Endothelial cell of hepatic sinusoid (primary cell): Measurements from ENCODE around the gene ZFAND4.
"Not testable (repeated sequence)": the region's sequence is repeated elsewhere in the genome, so short reads cannot be mapped to it uniquely, and the experiment has no call there.

ENCODE experiments used
- in situ Hi-C: cut with HindIII; loops from 2 replicates; pipeline ENCODE4 v1.10.0; 2017; ENCODE audit warnings: low sequenced_read_pairs

Gene ZFAND4

DNA sequence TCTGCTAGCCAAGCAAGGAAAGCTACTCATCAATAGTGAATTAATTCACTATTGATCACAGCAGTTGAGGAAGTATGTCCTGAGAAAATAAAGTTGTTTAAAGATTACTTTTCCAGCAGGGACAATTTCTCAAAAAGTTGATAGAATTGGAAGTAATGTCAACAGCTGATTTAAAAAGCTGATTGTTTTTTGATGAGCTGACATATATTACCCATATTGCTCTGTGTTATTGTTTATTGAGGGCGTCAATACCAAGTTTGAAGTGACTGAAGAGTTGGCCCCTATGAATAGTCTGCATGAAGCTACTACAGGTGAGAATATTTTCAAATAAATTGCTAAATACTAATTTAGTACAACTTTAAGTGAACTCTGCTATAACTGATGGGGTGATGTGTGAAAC is 28.0 kb downstream of the ZFAND4 start:
- in situ Hi-C loops: no loop called here

GRCh38 chr10:45640941-45641340 is 31.6 kb downstream of the ZFAND4 start:
- in situ Hi-C loops: no loop called here

GRCh38 chr10:45640049-45640448 is 32.5 kb downstream of the ZFAND4 start:
- in situ Hi-C loops: no loop called here

- in situ Hi-C loops: no loop called here
These were observed 45.0 kb downstream of the ZFAND4 start for GRCh38 chr10:45627412-45628048.

DNA sequence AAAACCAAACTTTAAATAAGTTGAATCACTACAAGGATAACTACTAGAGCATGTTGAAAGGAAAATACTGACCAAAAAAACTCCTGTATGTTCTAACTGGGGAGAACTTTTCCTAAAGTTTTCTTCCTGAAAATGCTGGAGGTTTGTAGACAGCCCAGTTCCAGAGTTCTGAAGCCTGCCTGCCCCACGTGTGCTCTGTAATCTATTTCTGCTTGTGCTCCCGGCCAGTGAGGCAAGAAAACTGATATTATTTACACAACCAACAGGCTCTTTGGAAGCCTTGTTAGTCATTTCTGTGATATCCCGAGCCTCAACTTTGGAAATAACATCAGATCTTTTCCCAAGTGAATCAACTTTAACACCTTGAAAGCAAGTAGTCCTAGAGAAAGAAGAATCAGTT is 46.7 kb downstream of the ZFAND4 start:
- in situ Hi-C loops: no loop called here

DNA sequence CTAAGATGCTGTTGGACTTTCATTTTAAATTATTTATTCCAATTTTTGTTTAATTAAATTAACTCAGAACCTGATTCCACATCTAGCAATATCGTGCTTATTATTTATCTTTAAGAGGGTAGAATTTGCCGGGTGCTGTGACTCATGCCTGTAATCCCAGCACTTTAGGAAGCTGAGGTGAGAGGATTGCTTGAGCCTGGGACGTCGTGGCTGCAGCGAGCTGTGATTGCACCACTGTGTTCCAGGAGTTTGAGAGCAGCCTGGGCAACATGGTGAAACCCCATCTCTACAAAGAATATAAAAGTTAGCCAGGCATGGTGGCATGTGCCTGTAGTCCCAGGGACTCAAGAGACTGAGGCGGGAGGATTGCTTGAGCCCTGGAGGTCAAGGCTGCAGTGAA is 47.8 kb downstream of the ZFAND4 start:
- in situ Hi-C loops: no loop called here

DNA sequence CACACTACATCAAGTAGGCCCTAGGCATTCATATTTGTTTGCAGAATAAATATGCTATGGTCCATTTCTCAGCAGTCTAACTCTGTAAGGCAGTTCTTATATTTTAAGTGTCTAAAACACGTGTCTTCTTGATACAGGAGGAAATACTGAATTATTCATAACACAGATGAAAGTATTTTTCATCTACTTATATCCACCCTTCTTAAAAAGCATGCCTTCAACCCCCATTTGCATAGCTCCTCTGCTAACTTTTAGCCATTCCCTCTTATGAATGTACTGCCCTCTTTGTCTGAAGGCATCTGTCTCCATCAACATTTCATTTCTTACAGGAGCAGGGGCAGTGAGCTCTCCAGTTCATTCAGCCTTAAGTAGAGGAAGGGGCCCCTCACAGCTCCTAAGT is 57.7 kb downstream of the ZFAND4 start:
- in situ Hi-C loops: no loop called here

GRCh38 chr10:45612741-45613140 is 59.8 kb downstream of the ZFAND4 start:
- in situ Hi-C loops: no loop called here

- in situ Hi-C loops: no loop called here
These were observed 64.5 kb downstream of the ZFAND4 start for GRCh38 chr10:45608052-45608451.

DNA sequence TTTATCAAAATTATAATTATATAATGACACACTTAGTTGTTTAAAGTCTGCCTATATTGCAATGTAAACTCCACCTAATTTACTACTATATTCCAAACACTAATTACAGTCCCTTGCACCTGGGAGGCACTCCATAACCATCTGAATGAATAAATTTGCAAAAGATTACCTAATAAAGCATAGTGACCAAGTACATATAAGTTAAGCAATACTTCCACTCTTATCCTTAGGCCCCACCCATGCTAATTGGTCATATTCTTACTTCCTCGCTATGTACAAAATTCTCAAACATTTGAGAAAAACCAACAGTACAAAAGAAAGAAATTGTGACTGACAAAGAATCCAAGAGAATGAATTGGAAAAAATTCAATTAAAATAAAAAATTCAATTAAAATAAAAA is 65.3 kb downstream of the ZFAND4 start:
- in situ Hi-C loops: no loop called here

DNA sequence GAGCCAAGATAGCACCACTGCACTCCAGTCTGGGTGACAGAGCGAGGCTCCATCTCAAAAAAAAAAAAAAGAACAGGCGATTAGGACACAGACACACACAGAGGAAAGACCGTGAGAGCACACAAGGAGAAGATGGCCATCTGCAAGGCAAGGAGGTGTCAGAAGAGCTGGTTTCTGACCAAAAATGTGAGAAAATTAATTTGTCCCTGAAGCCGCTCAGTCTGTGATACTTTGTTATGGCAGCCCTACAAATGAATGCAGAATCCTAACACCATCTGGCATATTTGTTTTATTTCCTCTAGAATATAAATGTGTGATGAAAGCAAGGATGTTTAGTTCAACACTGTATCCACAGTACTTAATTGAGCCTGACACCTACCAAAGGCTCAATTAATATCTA is 69.7 kb downstream of the ZFAND4 start:
- in situ Hi-C loops: no loop called here

- in situ Hi-C loops: no loop called here
These were observed 70.4 kb downstream of the ZFAND4 start for GRCh38 chr10:45602082-45602730.

- in situ Hi-C loops: not testable (repeated sequence)
These were observed 71.2 kb downstream of the ZFAND4 start for GRCh38 chr10:45601254-45601930.

DNA sequence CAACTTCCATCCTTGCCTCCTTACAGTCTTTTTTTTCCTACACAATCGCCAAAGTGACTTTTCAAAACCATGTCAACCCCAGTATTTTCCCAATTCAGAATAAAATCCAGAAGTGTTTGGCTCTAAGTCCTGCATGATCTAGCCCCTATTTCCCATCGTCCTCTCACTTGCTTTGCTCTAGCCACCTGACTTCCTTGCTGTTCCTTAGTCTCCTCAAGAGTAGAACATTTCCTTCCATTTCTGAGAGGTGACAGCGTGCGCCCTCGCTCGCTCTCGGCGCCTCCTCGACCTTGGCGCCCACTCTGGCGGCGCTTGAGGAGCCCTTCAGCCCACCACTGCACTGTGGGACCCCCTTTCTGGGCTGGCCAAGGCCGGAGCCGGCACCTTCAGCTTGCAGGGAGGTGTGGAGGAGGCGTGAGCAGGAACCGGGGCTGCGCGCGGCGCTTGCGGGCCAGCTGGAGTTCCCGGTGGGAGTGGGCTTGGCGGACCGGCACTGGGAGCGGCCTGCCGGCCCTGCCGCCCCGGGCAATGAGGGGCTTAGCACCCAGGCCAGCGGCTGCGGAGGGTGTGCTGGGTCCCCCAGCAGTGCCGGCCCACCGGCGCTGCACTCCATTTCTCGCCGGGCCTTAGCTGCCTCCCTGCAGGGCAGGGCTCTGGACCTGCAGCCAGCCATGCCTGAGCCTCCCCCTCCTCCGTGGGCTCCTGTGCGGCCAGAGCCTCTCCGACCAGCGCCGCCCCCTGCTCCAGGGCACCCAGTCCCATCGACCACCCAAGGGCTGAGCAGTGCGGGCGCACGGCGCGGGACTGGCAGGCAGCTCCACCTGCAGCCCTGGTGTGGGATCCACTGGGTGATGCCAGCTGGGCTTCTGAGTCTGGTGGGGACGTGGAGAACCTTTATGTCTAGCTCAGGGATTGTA is 72.0 kb downstream of the ZFAND4 start:
- in situ Hi-C loops: not testable (repeated sequence)

DNA sequence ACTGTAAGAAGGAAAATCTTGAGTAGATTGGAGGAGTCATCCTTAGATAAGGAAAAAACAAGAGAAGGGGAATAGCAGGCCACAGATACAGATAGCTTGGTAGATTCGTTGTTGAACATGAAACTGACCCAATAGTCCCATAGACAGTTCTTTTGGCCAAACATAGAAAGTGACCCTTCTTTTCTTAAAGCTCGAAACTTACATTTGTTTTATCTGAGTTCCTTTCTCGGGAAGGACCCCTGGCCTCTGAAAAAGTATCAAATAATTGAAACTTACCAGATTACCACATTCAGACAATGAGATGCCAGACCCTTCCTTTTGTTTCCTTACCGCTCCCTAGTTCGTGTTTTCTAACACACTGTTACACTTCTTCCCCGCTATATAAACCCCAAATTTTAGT is 72.9 kb downstream of the ZFAND4 start:
- in situ Hi-C loops: no loop called here

GRCh38 chr10:45599021-45599603 is 73.5 kb downstream of the ZFAND4 start:
- in situ Hi-C loops: no loop called here

DNA sequence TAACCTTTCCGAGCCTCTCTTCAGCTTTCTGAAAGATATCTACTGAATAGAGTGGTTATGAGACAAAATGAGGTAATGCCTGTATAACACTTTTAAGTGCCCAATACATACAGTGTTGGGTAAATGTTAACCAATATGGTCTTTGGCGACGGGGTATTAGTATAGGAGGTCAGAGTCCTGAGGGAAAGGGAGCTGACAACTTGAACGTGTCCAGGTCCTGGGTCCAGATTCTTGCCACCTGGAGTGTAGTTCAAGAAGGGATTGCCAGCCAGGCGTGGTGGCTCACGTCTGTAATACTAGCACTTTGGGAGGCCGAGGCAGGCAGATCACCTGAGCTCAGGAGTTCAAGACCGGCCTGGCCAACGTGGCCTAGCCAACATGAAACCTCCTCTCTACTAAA is 76.0 kb downstream of the ZFAND4 start:
- in situ Hi-C loops: no loop called here

GRCh38 chr10:45594276-45595157 is 78.1 kb downstream of the ZFAND4 start:
- in situ Hi-C loops: no loop called here

GRCh38 chr10:45593938-45594275 is 78.7 kb downstream of the ZFAND4 start:
- in situ Hi-C loops: no loop called here

- in situ Hi-C loops: no loop called here
These were observed 79.6 kb downstream of the ZFAND4 start for GRCh38 chr10:45592926-45593325.
